ENCODE measurements around the gene STK38. TPM values are rescaled to one million over a fixed set of nuclear protein-coding genes. Genes with fewer than 3 reads are reported as not detected.

The STK38 gene
- total and polyA plus RNA-seq, 2 donors (not counting 1 experiment from before 2014, with no cell fraction given): 26.1 to 67.4 TPM

DNA sequence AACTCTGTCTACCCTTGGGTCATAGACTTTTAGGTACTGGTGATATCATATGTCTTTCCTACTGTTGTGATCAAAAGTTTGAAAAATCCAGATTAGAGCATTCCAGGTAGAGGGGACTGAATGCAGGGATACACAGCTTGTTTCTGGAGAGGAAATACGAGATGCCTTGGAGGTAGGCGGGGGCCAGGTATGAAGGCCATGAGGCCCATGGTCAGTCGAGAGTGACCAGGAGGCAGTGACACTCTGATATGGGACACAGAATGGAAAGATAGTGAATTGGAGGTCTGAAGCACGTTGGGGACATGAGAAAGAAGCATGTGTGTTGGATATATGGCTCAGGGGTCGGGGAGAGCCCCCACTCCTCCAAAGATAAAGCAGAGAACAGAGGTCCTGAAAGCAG, 30.8 kb upstream of the STK38 start:
- H2AFZ ChIP-seq (ENCODE audit: insufficient read depth, low read depth, low read length, poor library complexity, severe bottlenecking): no peak overlapping the region
- Mint-ChIP-seq H3K4me1 (peaks cover 4% of the 10 kb centered on the region), H3K4me3 (no peak overlapping the region), H3K9me3 (ENCODE audit: insufficient read depth) (no peaks in the 10 kb centered on the region), H3K27ac (no peak overlapping the region), H3K27me3 (no peaks in the 10 kb centered on the region)
- ATAC-seq (ENCODE audit: low read depth) (no peak), DNase-seq (no peak)
- no peaks in the 10 kb centered on the region for H3K79me2 ChIP-seq (ENCODE audit: control insufficient read depth, insufficient read depth, low read length)
- CTCF ChIA-PET: interaction anchor here (0.9 to 2.5 kb wide), 3 partner anchors 9 to 155 kb away, joined by 3 to 8 read pairs (median 5); no protein-coding TSS in a partner anchor
- H3K27ac ChIP-seq (ENCODE audit: low read length in 2 of 2): no peak overlapping the region
- 94% methylated on average over 4 of the region's 5 CpGs for WGBS (ENCODE audit: insufficient coverage)
- no peaks in the 10 kb centered on the region for H3K27me3 ChIP-seq (replicated peaks in 1 of 4; ENCODE audit: control extremely low read depth in 1 of 4, control insufficient read depth in 3 of 4, insufficient read depth in 4 of 4, low read length in 3 of 4)
- no peaks in the 10 kb centered on the region for H3K9me3 ChIP-seq (ENCODE audit: control extremely low read depth in 1 of 3, control insufficient read depth in 2 of 3, insufficient read depth in 1 of 3, low read length in 2 of 3)
- intact Hi-C loops (cut with micrococcal nuclease): no loop called here
- H3K4me2 ChIP-seq (replicated peaks; ENCODE audit: low read depth, low read length, poor library complexity, severe bottlenecking): no peak overlapping the region
- H3K9ac ChIP-seq (ENCODE audit: low read length): no peak overlapping the region
- H3K4me1 ChIP-seq (ENCODE audit: control insufficient read depth in 2 of 2, insufficient read depth in 2 of 2, low read length in 2 of 2): peaks cover 0 to 4% of the 10 kb centered on the region in 2 donors
- TF ChIP-seq, protein P1, sequence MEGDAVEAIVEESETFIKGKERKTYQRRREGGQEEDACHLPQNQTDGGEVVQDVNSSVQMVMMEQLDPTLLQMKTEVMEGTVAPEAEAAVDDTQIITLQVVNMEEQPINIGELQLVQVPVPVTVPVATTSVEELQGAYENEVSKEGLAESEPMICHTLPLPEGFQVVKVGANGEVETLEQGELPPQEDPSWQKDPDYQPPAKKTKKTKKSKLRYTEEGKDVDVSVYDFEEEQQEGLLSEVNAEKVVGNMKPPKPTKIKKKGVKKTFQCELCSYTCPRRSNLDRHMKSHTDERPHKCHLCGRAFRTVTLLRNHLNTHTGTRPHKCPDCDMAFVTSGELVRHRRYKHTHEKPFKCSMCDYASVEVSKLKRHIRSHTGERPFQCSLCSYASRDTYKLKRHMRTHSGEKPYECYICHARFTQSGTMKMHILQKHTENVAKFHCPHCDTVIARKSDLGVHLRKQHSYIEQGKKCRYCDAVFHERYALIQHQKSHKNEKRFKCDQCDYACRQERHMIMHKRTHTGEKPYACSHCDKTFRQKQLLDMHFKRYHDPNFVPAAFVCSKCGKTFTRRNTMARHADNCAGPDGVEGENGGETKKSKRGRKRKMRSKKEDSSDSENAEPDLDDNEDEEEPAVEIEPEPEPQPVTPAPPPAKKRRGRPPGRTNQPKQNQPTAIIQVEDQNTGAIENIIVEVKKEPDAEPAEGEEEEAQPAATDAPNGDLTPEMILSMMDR (IDR thresholded peaks at IDR 0.05): no peak
- no peak for TF ChIP-seq EZH2 (IDR thresholded peaks at IDR 0.05; ENCODE audit: borderline replicate concordance, insufficient read depth, low read depth, low read length, poor library complexity, severe bottlenecking)
- no peaks in the 10 kb centered on the region for H4K20me1 ChIP-seq (ENCODE audit: control insufficient read depth, insufficient read depth, low read length, poor library complexity, severe bottlenecking)
- H3K36me3 ChIP-seq (replicated peaks in 1 of 2; ENCODE audit: control extremely low read depth in 1 of 2, control insufficient read depth in 1 of 2, extremely low read depth in 1 of 2, insufficient read depth in 2 of 2, low read length in 1 of 2): no peaks in the 10 kb centered on the region
- H3K4me3 ChIP-seq (ENCODE audit: control extremely low read depth in 1 of 5, extremely low read depth in 1 of 5, insufficient read depth in 1 of 5, low read depth in 2 of 5, low read length in 4 of 5): no peak overlapping the region
- POLR2A ChIA-PET: no interaction called here

GRCh38 chr6:36577301-36577700, 30.0 kb upstream of the STK38 start:
- ChIA-PET CTCF (interaction anchor here (0.9 to 1.0 kb wide), 2 partner anchors 10 to 11 kb away, joined by 3 to 5 read pairs; no protein-coding TSS in a partner anchor), POLR2A (interaction anchor here (0.7 kb wide), 1 partner anchor 9 kb away, joined by 3 read pairs; no protein-coding TSS in a partner anchor)
- H3K36me3 ChIP-seq (replicated peaks in 1 of 2; ENCODE audit: control extremely low read depth in 1 of 2, control insufficient read depth in 1 of 2, extremely low read depth in 1 of 2, insufficient read depth in 2 of 2, low read length in 1 of 2): no peaks in the 10 kb centered on the region
- H3K4me3 ChIP-seq (ENCODE audit: control extremely low read depth in 1 of 5, extremely low read depth in 1 of 5, insufficient read depth in 1 of 5, low read depth in 2 of 5, low read length in 4 of 5): no peak overlapping the region
- no peaks in the 10 kb centered on the region for H3K79me2 ChIP-seq (ENCODE audit: control insufficient read depth, insufficient read depth, low read length)
- intact Hi-C loops (cut with micrococcal nuclease): no loop called here
- H4K20me1 ChIP-seq (ENCODE audit: control insufficient read depth, insufficient read depth, low read length, poor library complexity, severe bottlenecking): no peaks in the 10 kb centered on the region
- TF ChIP-seq, protein P1 (IDR thresholded peaks at IDR 0.05): no peak
- TF ChIP-seq EZH2 (IDR thresholded peaks at IDR 0.05; ENCODE audit: borderline replicate concordance, insufficient read depth, low read depth, low read length, poor library complexity, severe bottlenecking): no peak
- peaks cover 0 to 4% of the 10 kb centered on the region in 2 donors for H3K4me1 ChIP-seq (ENCODE audit: control insufficient read depth in 2 of 2, insufficient read depth in 2 of 2, low read length in 2 of 2)
- DNase-seq (no peak), ATAC-seq (ENCODE audit: low read depth) (no peak)
- no peak overlapping the region for H3K9ac ChIP-seq (ENCODE audit: low read length)
- Mint-ChIP-seq H3K4me3 (no peak overlapping the region), H3K27ac (no peak overlapping the region), H3K4me1 (peaks cover 4% of the 10 kb centered on the region), H3K27me3 (no peaks in the 10 kb centered on the region), H3K9me3 (ENCODE audit: insufficient read depth) (no peaks in the 10 kb centered on the region)
- H3K27ac ChIP-seq (ENCODE audit: low read length in 2 of 2): no peak overlapping the region
- H2AFZ ChIP-seq (ENCODE audit: insufficient read depth, low read depth, low read length, poor library complexity, severe bottlenecking): no peak overlapping the region
- H3K27me3 ChIP-seq (replicated peaks in 1 of 4; ENCODE audit: control extremely low read depth in 1 of 4, control insufficient read depth in 3 of 4, insufficient read depth in 4 of 4, low read length in 3 of 4): no peaks in the 10 kb centered on the region
- no peak overlapping the region for H3K4me2 ChIP-seq (replicated peaks; ENCODE audit: low read depth, low read length, poor library complexity, severe bottlenecking)
- H3K9me3 ChIP-seq (ENCODE audit: control extremely low read depth in 1 of 3, control insufficient read depth in 2 of 3, insufficient read depth in 1 of 3, low read length in 2 of 3): no peaks in the 10 kb centered on the region
- WGBS (ENCODE audit: insufficient coverage): 80% methylated on average over 1 of the region's 2 CpGs

All from B cell (primary cell).